Umbilical cord (tissue), 2 donors: ENCODE measurements around the gene MRPS21. TPM values are rescaled to one million over a fixed set of nuclear protein-coding genes. Genes with fewer than 3 reads are reported as not detected.
"Not testable (repeated sequence)": the region's sequence is repeated elsewhere in the genome, so short reads cannot be mapped to it uniquely, and the experiment has no call there.

Source experiments
- DNase-seq: peaks from one replicate; pipeline ENCODE4 v3.0.0-alpha.2; 2015; ENCODE audit warnings: low spot score
- total RNA-seq: library from RNA; depleted of rRNA; stranded (reverse); fragments of >200 nt; gene quantifications from one replicate; pipeline ENCODE4 v1.2.3, GENCODE V29; 2014; ENCODE audit warnings: low replicate concordance; ENCODE audit not compliant: insufficient read depth

Gene MRPS21
- total RNA-seq, 1 donor from 2014 or later, result 32.0 TPM

DNA sequence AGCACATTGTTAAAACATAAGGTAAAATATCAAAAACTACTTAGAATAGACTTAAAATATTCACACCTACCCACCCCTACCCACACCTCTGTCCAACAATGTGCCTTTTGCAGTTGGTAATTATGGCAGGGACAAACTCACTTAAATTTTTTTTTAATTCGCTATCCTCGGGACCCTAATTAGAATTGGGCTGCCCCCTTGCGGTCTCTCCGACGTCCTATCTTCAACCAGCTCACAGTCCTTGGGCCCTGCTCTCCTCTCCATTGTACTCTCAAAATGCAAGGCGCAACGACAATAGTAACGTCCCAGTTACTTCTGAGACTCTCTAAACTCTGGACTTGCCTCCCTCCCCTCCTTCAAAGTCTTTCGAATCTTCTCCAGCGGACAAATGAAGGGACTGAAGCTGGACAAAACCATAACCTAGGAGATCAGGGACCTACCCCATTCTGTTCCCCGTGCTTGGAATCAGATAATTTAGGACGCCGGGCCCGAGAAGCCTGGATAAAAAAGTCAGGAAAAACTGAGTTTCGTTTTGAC, 12.4 kb upstream of the MRPS21 start:
- DNase-seq, result peak; percentile 79

DNA sequence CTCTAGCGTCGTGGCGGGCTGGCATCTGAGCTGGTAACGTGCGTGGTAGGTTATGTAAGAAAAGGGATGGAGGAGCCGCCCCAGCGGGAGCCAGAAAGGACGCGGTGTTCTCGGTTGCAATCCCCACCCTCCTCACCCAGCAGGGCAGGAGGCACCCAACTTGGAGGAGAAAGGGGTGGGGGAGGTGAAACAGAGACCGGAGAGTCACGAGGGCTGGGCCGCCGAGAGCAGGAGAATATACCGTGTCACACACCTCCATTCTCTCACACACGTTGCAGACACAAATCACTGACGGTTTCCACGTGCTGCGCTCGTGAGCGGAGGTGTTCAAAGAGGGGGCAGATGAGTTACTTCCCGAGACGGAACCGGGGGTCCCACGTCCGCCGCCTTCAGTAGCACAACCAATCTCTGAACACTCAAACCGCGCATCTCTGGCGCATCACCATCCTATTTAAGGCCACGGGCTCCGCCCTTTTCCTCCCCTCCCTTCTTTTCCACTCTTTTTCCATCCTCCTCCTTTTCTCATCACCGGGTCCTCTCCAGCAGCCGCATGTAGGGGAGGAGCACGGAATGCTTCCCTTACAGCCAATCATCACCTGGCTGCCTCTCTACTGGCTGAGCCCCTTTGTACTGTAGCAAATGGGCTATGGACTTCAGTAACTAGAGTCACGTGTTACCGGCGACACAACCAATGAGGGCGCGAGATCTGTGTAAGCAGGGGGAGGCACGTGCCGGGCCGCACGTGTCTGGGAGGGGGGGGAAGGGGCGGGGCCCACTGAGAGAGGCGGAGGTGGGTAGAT, 11.7 kb upstream of the MRPS21 start, which contains the start of gene CIART:
TSS of gene CIART (plus strand) at position 797 of the 800 bp plus-strand sequence. CDS start 714 bp downstream, outside the sequence.
- peak; percentile 97 for DNase-seq

DNA sequence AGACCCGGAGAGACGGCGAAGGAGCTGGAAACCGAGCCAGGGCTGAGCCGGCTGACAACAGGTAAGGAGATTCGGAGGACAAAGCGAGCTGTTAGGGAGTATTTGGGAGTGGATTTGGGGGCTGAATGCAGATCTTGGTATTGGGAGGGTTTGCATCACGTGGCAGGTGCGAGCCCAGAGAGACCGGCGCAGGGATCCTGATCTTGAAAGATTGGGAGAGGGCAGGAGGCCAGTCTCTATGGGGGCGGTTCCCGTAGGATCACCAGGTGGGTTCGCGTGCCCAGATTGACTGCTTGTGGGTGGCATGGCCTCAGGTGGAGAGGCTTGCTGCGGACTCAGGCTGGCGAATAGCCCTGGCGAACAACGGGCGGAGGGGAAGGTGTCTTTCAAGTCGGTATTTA, 11.1 kb upstream of the MRPS21 start:
- no peak for DNase-seq

DNA sequence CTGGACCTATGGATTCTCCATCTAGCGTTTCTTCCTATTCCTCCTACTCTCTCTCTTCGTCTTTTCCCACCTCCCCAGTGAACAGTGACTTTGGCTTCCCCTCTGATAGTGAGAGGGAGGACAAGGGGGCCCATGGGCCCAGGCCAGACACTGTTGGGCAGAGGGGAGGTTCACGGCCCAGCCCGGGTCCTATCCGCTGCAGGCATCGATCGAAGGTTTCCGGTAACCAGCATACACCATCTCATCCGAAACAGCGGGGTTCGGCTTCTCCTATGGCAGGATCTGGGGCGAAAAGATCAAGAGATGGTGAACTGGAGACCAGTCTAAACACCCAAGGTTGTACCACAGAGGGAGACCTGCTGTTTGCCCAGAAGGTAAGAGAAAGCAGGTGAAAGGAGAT, 10.4 kb upstream of the MRPS21 start:
- DNase-seq, result no peak

DNA sequence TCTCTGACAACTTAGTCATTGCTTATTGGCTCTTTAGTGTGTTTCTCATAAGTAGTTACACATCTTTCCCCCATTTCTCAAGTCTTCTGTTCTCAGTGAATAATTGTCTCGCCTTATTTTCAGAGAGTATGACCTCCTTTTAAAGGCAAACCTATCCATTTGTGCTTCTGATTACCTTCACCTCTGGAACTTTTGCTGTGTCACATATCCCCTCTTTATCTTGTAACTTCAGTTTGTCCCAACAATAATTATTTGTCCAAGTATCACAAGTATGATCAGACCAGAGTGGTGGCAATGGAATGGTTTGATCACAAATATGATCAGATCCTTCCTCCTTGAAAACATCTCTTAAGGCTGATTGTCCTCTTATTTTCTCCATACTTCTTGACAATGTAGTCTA, 5.3 kb upstream of the MRPS21 start:
- no peak for DNase-seq

DNA sequence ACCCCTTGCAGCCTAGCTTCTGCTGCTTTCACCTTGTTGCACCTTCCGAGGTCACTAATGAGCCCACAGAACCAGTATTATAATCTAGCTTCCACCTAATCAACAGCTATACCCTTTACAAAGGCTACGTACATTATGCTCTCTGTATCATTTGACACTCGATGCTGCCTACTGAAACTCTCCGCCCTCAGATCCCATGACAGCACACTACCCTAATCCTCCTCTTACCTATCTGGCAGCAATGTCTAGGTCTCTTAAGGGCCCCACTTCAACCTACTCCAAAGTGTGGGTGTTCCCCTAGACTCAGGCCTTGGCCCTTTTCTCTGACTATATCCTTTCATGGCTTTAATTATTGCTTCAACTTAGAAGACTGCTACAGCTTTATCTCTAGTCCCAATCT, 4.8 kb upstream of the MRPS21 start:
- no peak for DNase-seq

DNA sequence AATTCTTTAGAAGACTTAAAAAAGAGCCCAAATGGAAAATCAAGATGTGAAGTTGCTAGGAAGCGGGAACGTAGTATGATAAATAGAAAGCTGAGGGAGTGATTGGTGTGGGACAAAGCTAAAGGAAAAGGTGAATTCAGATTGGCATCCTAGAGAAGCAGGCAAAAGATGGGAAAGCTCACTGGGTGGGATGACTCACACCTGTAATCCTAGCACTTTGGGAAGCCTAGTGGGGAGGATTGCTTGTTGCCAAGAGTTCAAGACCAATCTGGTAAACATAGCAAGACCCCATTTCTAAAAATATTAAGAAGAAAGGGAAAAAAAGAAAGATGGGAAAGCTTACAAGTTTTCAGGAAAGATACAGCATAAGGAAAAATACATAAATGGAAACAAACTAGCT, 1.8 kb downstream of the MRPS21 start:
- no peak for DNase-seq

DNA sequence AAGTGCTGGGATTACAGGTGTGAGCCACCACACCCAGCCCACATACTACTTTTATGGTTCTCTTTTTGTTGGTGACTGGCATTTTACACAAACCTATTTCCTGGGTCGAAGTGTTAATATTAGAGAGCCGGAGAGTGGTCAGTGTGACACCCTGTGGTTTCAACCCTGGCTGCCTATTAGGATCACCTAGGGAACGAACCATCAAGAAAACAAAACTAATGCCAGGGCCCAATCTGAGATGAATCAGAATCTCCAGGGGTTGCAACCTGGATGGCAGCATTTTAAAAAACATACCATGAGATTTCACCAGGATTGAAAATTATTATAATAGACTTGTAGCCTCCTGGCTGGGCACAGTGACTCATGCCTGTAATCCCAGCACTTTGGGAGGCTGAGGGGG, 6.1 kb downstream of the MRPS21 start:
- no peak for DNase-seq

DNA sequence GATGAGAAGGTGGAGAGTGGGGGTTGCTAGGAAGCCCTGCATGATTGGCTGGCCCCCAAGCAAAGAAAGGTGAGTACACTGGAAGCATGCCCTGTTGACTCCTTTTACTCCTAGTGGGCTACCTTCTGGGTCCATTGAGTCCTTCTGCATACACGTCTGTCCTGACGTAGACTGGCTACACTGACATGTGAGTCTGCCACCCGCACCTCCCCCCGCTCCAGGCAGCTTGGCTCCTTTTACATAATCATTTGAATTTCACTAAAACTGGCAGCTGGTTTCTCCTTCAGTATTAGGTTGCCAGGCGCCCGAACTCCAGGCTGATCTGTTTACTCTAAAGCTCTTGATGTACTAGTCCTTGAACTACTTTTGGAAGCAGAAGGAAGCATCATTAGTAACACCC, 8.7 kb downstream of the MRPS21 start:
- DNase-seq, result no peak

DNA sequence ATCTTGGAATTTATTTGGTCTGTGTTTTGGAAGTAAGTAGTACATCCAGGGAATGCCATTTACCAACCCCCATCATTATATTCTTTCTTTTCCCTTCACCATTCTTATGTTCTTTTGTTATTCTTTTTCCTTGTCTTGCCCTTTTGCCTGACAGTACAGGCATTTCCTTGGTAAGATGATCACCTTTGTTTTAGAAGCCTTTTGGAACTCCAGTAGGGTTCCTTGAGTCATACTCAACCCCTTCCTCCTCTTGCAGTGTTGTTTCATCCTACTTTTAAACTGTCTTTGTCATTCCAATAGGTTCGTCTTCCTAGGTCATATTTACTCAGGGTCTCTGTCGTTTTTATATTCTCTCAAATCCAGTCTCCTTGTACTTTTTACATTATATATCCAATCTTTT, 9.2 kb downstream of the MRPS21 start:
- no peak for DNase-seq

DNA sequence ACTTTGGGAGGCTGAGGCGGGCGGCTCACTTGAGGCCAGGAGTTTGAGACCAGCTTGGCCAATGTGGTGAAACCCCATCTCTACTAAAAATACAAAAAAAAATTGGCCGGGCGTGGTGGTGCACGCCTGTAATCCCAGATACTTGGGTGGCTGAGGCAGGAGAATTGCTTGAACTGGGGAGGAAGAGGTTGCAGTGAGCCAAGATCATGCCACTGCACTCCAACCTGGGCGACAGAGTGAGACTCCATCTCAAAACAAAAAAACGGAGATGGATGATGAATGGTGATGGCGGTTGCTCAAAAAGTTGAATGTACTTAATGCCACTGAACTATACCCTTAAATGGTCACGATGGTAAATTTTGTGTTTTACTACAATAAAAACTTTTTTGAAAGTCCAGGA, 14.9 kb downstream of the MRPS21 start:
- DNase-seq, result not testable (repeated sequence)

DNA sequence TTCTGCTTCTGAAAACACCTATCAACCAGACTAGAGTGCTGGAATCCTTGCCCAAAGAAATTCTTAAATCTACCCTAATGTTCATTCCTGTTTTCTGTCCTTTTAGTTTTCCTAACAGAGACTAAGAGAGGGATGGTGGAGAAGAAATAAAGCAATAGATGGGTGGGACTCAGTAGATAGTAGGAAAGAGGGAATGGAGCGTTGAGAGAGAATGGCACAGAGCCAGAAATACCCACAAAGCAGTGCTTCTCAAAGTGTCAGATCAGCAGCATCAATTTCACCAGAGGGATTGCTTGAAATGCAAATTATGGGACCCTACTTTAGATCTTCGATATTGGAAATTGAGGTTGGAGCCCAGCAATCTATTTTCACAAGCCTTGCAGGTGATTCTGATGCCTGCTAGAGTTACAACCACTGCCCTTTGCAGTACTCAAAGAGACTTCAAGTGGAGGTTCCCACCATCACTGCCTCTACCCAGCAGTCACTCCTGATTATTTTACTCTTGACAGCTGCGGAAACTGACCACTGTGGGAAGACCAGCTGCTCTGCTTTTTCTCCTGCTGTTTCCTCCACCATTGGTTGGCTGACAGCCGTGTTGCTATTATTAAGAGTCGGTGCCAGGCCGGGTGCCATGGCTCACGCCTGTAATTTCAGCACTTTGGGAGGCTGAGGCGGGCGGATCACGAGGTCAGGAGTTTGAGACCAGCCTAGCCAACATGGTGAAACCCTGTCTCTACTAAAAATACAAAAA, 16.3 kb downstream of the MRPS21 start:
- DNase-seq, result no peak

DNA sequence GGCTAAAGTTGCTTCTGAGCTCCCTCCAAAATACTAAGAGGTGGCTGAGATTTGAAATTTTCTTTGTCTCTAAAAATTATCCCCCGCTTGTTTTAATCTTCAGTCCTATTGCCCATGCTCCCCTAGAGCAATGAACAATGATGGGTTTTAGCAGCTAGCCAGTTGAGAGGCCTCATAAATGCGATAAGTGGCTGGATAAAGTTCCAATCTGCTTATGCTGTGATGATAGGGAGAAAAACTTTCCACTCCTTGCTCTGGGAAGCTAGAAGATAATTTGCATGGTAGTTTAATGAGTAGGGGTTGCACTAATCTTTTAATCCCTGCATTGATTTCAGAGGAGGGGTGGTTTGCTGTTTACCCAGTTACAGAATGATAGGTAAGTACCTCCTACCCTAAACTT, 18.1 kb downstream of the MRPS21 start:
- DNase-seq, result no peak

DNA sequence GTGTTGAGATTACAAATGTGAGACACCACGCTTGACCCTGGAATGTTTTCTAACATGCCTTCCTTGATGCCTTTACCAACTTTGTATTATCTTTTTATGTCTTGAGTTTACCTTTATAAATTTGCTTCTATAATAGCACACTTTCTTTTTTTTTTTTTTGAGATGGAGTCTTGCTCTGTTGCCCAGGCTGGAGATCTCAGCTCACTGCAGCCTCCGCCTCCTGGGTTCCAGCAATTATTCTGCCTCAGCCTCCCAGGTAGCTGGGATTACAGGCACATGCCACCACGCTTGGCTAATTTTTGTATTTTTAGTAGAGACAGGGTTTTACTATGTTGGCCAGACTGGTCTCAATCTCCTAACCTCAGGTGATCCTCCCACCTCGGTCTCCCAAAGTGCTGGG, 21.0 kb downstream of the MRPS21 start:
- DNase-seq, result not testable (repeated sequence)

DNA sequence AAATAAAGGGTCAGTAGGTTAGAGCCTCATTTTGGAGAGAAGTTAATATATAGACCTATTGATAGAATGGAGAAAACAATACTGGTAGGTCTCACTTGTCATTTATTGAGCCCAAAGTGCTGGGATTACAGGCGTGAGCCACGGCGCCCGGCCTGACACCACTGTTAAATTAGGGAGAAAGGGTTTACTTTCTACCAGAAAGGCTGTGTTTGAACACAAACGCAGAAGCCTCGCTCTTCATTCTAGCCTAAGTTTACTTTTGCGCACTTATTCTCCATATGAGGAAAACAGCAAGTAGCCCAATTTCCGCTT, 27.0 kb downstream of the MRPS21 start:
- DNase-seq, result no peak

DNA sequence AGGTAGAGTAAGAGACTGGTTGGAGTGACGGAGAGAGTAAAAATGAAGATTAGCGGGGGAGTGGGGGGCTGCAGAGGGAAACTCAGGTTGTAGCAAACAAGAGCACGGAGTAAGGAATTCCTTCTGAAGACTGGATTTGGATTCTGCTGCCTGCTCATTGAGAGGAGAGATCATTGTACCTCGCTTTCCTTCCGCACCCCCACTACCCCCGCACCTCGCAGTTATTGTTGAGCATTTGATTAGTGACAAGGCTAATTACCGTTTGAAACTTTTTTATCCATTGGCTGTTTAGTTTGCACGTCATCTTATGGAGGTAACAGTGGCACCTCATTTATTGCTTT, 28.1 kb downstream of the MRPS21 start:
- peak; percentile 3 for DNase-seq

DNA sequence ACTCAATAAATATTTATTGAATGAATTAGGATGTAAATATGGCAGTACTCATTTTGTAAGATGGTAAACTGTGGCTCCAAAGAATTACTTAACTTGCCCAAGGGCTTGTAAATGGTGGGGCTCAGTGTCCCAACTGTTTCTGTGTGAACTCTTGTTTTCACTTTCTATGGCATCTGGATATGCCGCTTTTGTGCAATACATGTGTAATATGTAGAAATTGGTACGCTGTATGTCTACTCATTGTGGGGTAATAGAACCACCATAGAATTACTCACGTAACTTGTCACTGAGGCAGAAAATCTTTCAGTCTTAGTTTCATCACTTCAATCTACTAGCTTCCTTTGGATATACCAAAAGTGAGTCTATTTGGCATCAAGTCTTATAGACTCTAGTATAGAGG, 28.6 kb downstream of the MRPS21 start:
- DNase-seq, result no peak

DNA sequence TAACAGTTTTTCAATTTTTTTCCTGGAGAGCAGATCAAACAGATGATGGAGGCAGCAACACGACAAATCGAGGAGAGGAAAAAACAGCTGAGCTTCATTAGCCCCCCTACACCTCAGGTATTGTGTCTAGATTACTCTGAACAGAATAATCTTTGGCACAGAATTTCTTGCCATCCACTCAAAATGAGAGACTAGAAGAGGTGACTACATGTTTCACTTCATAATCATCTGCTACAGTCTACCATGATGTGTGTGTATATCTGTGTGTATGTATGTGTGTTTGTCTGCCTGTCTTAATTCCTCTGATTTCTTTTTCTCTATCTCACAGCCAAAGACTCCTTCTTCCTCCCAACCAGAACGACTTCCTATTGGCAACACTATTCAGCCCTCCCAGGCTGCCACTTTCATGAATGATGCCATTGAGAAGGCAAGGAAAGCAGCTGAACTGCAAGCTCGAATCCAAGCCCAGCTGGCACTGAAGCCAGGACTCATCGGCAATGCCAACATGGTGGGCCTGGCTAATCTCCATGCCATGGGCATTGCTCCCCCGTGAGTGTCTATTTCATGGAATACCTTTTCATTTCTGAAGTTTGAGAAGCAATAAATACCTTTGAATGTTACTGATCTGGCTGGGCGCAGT, 39.1 kb downstream of the MRPS21 start:
- no peak for DNase-seq

DNA sequence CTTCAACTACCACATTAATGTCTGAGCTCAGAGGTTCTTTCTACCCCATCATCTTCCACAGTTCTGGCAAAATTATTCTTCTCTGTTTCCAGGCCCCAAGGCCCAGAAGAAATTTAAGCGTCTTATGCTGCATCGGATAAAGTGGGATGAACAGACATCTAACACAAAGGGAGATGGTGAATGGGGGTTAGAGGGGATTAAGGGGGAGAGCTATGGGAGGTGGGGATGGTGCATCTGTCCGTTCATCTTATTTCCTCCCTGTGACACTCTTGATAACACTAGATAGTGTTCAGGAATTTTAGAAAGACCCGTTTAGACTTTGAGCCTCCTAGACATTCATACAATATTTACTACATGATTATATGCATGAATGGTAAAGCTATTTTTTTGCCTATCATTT, 52.7 kb downstream of the MRPS21 start:
- DNase-seq, result no peak

DNA sequence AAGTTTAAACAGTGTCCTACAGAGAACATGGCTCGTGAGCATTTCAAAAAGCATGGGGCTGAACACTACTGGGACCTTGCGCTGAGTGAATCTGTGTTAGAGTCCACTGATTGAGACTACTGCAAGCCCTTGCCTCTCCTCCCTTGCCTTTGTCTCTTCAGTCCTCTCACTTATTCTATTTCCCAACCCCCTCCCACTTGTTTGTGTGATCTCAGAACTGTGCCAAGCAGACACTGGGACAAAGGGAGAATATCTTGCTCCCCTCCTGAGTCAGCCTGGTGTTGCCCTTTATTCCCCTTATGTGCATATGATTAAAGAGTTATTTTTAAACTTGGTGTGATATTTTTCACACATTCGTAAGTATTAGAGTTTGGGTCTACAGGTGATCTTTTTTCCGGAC, 59.2 kb downstream of the MRPS21 start:
- DNase-seq, result no peak
